Measurements from ENCODE around the gene RASSF1. TPM values are rescaled to one million over a fixed set of nuclear protein-coding genes. Genes with fewer than 3 reads are reported as not detected.
A peak's percentile ranks its signal among the peaks of the same experiment; 100 is the strongest.
"Not testable (repeated sequence)": the region's sequence is repeated elsewhere in the genome, so short reads cannot be mapped to it uniquely, and the experiment has no call there.

RASSF1 gene
- total RNA-seq, 1 experiment from 2014 or later: 32.0 TPM

DNA sequence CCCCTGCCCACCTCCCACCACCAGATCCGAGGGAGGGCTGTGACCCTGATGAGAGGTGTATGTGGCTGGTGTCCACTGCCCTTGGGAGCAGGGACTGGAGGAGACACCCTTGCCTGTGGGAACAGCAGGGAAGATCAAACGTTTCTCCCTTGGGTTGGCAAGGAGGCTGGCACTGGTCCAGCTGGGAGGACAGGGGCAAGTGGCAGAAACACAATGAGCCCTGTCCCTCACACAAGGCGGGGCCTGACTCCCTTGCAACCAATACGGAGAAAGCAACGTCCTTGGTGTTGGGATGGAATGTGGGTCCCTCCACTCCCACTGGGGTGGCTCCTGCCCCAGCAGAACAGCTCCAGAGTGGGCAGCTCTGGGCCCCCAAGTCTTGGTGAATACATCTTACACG is 23.3 kb downstream of the RASSF1 start:
- Mint-ChIP-seq H3K27me3 (ENCODE audit: insufficient read depth, unreplicated experiment) (no peaks in the 10 kb centered on the region), H3K27ac (ENCODE audit: low read depth, unreplicated experiment) (peak overlapping the region; percentile 93), H3K36me3 (ENCODE audit: insufficient read depth, unreplicated experiment) (peaks cover 6% of the 10 kb centered on the region), H3K4me1 (ENCODE audit: insufficient read depth, unreplicated experiment) (peaks cover 29% of the 10 kb centered on the region), H3K9me3 (ENCODE audit: unreplicated experiment) (no peaks in the 10 kb centered on the region), H3K4me3 (ENCODE audit: unreplicated experiment) (peak overlapping the region; percentile 58)
- TF ChIP-seq, protein P1, sequence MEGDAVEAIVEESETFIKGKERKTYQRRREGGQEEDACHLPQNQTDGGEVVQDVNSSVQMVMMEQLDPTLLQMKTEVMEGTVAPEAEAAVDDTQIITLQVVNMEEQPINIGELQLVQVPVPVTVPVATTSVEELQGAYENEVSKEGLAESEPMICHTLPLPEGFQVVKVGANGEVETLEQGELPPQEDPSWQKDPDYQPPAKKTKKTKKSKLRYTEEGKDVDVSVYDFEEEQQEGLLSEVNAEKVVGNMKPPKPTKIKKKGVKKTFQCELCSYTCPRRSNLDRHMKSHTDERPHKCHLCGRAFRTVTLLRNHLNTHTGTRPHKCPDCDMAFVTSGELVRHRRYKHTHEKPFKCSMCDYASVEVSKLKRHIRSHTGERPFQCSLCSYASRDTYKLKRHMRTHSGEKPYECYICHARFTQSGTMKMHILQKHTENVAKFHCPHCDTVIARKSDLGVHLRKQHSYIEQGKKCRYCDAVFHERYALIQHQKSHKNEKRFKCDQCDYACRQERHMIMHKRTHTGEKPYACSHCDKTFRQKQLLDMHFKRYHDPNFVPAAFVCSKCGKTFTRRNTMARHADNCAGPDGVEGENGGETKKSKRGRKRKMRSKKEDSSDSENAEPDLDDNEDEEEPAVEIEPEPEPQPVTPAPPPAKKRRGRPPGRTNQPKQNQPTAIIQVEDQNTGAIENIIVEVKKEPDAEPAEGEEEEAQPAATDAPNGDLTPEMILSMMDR (IDR thresholded peaks at IDR 0.05; ENCODE audit: unreplicated experiment): no peak
- DNase-seq (ENCODE audit: unreplicated experiment): peak; percentile 29
- no TSS peak for BruUV-seq (replicated peaks)
- ChIA-PET POLR2A (interaction anchor here (0.7 to 3.2 kb wide), 11 partner anchors 9 to 1678 kb away, joined by 3 to 30 read pairs (median 4); partner anchors contain the start of genes CYB561D2, HYAL3, IFRD2 and NAA80), CTCF (interaction anchor here (0.6 to 1.3 kb wide), 5 partner anchors 11 to 225 kb away, joined by 3 read pairs; partner anchors contain the start of gene TUSC2)
- intact Hi-C loops (cut with micrococcal nuclease): no loop called here

DNA sequence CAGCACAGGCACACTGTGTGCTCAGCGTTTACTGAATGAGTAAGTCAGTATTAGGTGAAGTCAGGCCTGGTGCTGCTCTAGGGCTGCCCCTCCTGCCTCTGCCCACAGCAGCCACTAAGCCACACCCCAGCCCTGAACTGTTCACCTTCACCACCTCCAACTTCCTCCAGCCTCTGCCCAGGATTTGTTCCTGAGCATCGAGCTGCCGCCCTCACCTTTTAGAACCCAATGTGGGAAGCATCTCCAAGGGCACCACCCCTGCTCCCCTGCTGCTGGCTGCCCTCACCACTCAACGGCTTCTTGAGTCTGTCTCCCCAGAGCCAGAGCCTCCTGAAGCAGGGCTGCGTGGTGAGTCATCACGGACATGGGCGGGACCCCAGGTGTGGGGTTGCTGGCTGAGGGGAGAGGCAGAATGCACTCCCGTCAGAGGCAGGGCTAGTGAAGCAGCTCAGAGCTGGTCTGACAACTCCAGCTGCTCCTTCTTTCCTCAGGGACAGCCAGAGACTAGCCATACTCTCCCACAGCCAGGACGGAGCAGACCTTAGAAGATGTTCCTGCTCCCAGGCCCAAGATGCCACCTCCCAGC is 23.9 kb downstream of the RASSF1 start:
- Mint-ChIP-seq H3K4me3 (ENCODE audit: unreplicated experiment) (peak overlapping the region; percentile 58), H3K4me1 (ENCODE audit: insufficient read depth, unreplicated experiment) (peaks cover 29% of the 10 kb centered on the region), H3K27ac (ENCODE audit: low read depth, unreplicated experiment) (peak overlapping the region; percentile 93), H3K36me3 (ENCODE audit: insufficient read depth, unreplicated experiment) (peaks cover 6% of the 10 kb centered on the region), H3K27me3 (ENCODE audit: insufficient read depth, unreplicated experiment) (no peaks in the 10 kb centered on the region), H3K9me3 (ENCODE audit: unreplicated experiment) (no peaks in the 10 kb centered on the region)
- POLR2A ChIA-PET: interaction anchor here (0.7 to 3.2 kb wide), 11 partner anchors 9 to 1679 kb away, joined by 3 to 30 read pairs (median 4); partner anchors contain the start of genes CYB561D2, HYAL3, IFRD2 and NAA80
- CTCF ChIA-PET: interaction anchor here (0.5 to 1.3 kb wide), 5 partner anchors 11 to 225 kb away, joined by 3 read pairs; partner anchors contain the start of gene TUSC2
- DNase-seq (ENCODE audit: unreplicated experiment): peak; percentile 94
- no TSS peak for BruUV-seq (replicated peaks)
- intact Hi-C loops (cut with micrococcal nuclease): no loop called here
- TF ChIP-seq, protein P1 (IDR thresholded peaks at IDR 0.05; ENCODE audit: unreplicated experiment): no peak

DNA sequence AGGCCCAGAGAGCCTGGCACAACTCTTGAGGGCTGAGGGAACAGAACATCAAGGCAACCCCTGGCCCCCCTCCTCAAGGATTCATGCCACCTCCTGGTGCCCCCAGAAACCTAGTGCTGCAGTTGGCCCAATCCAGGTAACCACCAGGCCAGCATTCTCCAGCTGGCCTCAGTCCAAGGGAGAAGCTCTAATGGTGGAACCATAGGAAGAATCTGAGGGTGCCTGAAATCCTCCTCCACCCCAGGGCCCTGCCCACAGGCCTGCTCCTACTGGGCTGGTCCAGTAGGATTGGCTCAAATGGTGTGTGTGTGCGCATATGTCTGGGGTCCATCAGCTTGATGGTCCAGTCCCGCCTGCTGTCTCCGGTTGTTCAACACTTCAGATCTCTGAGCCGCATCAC is 25.8 kb downstream of the RASSF1 start:
- intact Hi-C loops (cut with micrococcal nuclease): no loop called here
- no peak overlapping the region for H3K4me3 Mint-ChIP-seq (ENCODE audit: unreplicated experiment)
- no peaks in the 10 kb centered on the region for H3K27me3 Mint-ChIP-seq (ENCODE audit: insufficient read depth, unreplicated experiment)
- peaks cover 31% of the 10 kb centered on the region for H3K4me1 Mint-ChIP-seq (ENCODE audit: insufficient read depth, unreplicated experiment)
- peak overlapping the region; percentile 46 for H3K27ac Mint-ChIP-seq (ENCODE audit: low read depth, unreplicated experiment)
- H3K36me3 Mint-ChIP-seq (ENCODE audit: insufficient read depth, unreplicated experiment): peaks cover 6% of the 10 kb centered on the region
- H3K9me3 Mint-ChIP-seq (ENCODE audit: unreplicated experiment): no peaks in the 10 kb centered on the region
- no TSS peak for BruUV-seq (replicated peaks)
- ChIA-PET CTCF (interaction anchor here (0.6 to 2.3 kb wide), 4 partner anchors 9 to 73 kb away, joined by 3 to 23 read pairs (median 4); partner anchors contain the start of gene HYAL2), POLR2A (interaction anchor here (2.3 to 3.2 kb wide), 3 partner anchors 13 to 23 kb away, joined by 6 to 30 read pairs (median 14); partner anchors contain the start of genes HYAL3, IFRD2, NAA80 and TUSC2)
- no peak for DNase-seq (ENCODE audit: unreplicated experiment)
- TF ChIP-seq, protein P1 (IDR thresholded peaks at IDR 0.05; ENCODE audit: unreplicated experiment): no peak

DNA sequence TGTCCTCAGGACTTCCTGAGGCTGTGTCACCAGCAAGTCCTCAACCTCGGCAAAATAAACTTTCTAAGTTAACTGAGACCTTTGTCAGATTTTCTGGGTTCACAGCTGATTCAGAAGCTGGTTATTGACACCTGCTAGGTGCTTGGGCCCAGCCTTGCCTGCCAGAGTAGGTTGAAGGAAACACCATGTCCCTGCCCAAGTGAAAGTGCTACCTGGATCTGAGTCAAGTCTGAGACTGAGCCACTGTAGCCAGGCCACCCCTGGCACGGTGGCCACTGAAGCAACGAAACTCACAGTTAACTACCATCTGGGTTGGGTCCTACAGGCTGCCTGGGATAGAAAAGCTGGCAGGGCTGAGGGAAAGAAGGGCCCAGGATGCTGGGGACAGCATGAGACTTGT is 26.3 kb downstream of the RASSF1 start:
- intact Hi-C loops (cut with micrococcal nuclease): no loop called here
- ChIA-PET CTCF (interaction anchor here (0.6 to 2.3 kb wide), 4 partner anchors 9 to 237 kb away, joined by 3 to 23 read pairs (median 4); partner anchors contain the start of gene HYAL2), POLR2A (interaction anchor here (0.7 to 2.3 kb wide), 3 partner anchors 14 to 35 kb away, joined by 3 to 6 read pairs (median 3); partner anchors contain the start of genes IFRD2, LSMEM2 and TUSC2)
- Mint-ChIP-seq H3K27me3 (ENCODE audit: insufficient read depth, unreplicated experiment) (no peaks in the 10 kb centered on the region), H3K9me3 (ENCODE audit: unreplicated experiment) (no peaks in the 10 kb centered on the region), H3K36me3 (ENCODE audit: insufficient read depth, unreplicated experiment) (peaks cover 6% of the 10 kb centered on the region), H3K4me3 (ENCODE audit: unreplicated experiment) (no peak overlapping the region), H3K27ac (ENCODE audit: low read depth, unreplicated experiment) (peak overlapping the region; percentile 27), H3K4me1 (ENCODE audit: insufficient read depth, unreplicated experiment) (peaks cover 32% of the 10 kb centered on the region)
- BruUV-seq (replicated peaks): no TSS peak
- DNase-seq (ENCODE audit: unreplicated experiment): no peak
- TF ChIP-seq, protein P1 (IDR thresholded peaks at IDR 0.05; ENCODE audit: unreplicated experiment): no peak

DNA sequence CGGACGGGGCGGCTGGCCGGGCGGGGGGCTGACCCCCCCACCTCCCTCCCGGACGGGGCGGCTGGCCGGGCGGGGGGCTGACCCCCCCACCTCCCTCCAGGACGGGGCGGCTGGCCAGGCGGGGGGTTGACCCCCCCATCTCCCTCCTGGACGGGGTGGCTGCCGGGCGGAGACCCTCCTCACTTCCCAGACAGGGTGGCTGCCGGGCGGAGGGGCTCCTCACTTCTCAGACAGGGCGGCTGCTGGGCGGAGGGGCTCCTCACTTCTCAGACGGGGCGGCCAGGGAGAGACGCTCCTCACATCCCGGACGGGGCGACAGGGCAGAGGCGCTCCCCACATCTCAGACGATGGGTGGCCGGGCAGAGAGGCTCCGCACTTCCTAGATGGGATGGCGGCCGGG is 28.6 kb downstream of the RASSF1 start:
- H3K27ac Mint-ChIP-seq (ENCODE audit: low read depth, unreplicated experiment); BruUV-seq (replicated peaks); H3K27me3 Mint-ChIP-seq (ENCODE audit: insufficient read depth, unreplicated experiment); H3K4me3 Mint-ChIP-seq (ENCODE audit: unreplicated experiment); H3K36me3 Mint-ChIP-seq (ENCODE audit: insufficient read depth, unreplicated experiment); intact Hi-C loops (cut with micrococcal nuclease); DNase-seq (ENCODE audit: unreplicated experiment); H3K9me3 Mint-ChIP-seq (ENCODE audit: unreplicated experiment); CTCF ChIA-PET; POLR2A ChIA-PET: not testable (repeated sequence)
- H3K4me1 Mint-ChIP-seq (ENCODE audit: insufficient read depth, unreplicated experiment): peaks cover 22% of the 10 kb centered on the region

Measured in MCF 10A (cell line).